PC-3 (cell line): Measurements from ENCODE around the gene TSGA10.

ENCODE experiments used
- EZH2phosphoT487 ChIP-seq: fragments of 300-600 bp; sonication (generic); IDR thresholded peaks from 2 replicates; pipeline ENCODE4 v1.6.1; 2018; ENCODE audit warnings: mild to moderate bottlenecking, antibody characterized with exemption, low read length, borderline replicate concordance
- TF ChIP-seq, protein P1 (sequence below): fragments of 300-600 bp; sonication (generic); conservative IDR thresholded peaks from 2 replicates; pipeline ENCODE4 v1.5.1; 2017; ENCODE audit warnings: antibody characterized with exemption, low read depth, mild to moderate bottlenecking, low read length

GRCh38 chr2:99181624-99182000 lies 26.9 kb upstream of the TSGA10 start:
- TF ChIP-seq, protein P1, sequence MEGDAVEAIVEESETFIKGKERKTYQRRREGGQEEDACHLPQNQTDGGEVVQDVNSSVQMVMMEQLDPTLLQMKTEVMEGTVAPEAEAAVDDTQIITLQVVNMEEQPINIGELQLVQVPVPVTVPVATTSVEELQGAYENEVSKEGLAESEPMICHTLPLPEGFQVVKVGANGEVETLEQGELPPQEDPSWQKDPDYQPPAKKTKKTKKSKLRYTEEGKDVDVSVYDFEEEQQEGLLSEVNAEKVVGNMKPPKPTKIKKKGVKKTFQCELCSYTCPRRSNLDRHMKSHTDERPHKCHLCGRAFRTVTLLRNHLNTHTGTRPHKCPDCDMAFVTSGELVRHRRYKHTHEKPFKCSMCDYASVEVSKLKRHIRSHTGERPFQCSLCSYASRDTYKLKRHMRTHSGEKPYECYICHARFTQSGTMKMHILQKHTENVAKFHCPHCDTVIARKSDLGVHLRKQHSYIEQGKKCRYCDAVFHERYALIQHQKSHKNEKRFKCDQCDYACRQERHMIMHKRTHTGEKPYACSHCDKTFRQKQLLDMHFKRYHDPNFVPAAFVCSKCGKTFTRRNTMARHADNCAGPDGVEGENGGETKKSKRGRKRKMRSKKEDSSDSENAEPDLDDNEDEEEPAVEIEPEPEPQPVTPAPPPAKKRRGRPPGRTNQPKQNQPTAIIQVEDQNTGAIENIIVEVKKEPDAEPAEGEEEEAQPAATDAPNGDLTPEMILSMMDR: no peak
- TF ChIP-seq EZH2phosphoT487: no peak
